Chondrocyte (in vitro differentiated cells): Measurements from ENCODE around the gene SHC3. TPM values are rescaled to one million over a fixed set of nuclear protein-coding genes. Genes with fewer than 3 reads are reported as not detected.

Experiments used
- DNase-seq: peaks from one replicate; pipeline ENCODE4 v3.0.0; 2021; ENCODE audit warnings: mixed read lengths, low spot score
- H3K27ac Mint-ChIP-seq: one replicate; pipeline ENCODE4 v1.8.0; 2021; ENCODE audit warnings: mild to moderate bottlenecking, moderate library complexity, mixed read lengths; ENCODE audit not compliant: unreplicated experiment
- H3K27me3 Mint-ChIP-seq: 2 replicates; pipeline ENCODE4 v1.8.0; 2021; ENCODE audit warnings: low read depth, mixed read lengths
- H3K36me3 Mint-ChIP-seq: 2 replicates; pipeline ENCODE4 v1.8.0; 2021; ENCODE audit warnings: low read depth, mixed read lengths
- H3K4me1 Mint-ChIP-seq: 2 replicates; pipeline ENCODE4 v1.8.0; 2021; ENCODE audit warnings: low read depth, mild to moderate bottlenecking, mixed read lengths
- H3K4me3 Mint-ChIP-seq: one replicate; pipeline ENCODE4 v1.8.0; 2021; ENCODE audit warnings: mild to moderate bottlenecking, moderate library complexity, mixed read lengths; ENCODE audit not compliant: unreplicated experiment
- H3K9me3 Mint-ChIP-seq: 2 replicates; pipeline ENCODE4 v1.8.0; 2021; ENCODE audit warnings: low read depth, mixed read lengths
- total RNA-seq: library from RNA; stranded (reverse); gene quantifications from 3 replicates; pipeline ENCODE4 v1.2.1, GENCODE V29; 2021
- TF ChIP-seq, protein P1 (sequence below): fragments of 200-600 bp; sonication (generic); IDR thresholded peaks from 2 replicates; pipeline ENCODE4 v1.5.0; 2021; ENCODE audit warnings: antibody characterized with exemption, mild to moderate bottlenecking, moderate library complexity

SHC3 gene
- total RNA-seq, 1 donor from 2014 or later = 0.30 TPM

DNA sequence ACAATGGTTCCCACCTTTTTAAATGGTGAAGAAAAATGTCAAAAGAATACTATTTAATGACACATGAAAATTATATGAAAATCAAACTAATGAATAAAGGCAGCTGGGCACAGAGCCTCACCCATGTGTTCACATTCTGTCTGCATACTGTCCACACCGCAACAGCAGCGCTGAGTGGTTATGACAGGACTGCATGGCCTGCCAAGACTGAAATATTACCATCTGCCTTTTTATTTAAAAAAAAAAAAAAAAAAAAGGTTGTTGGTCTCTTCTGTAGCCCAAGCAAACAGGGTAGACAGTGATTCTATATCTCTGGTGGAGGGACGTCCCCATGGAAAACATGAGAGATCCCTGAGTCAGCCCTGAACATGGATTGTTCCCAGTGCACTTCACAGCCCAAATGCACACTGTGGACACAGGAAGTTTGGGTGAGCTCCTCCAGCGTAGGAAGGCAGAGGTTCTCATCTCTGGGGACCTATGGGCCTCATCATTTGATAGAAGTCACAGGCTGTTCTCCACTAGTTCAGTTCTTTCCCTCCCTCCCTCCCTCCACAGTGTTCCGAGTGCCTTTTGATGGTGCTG lies 44.9 kb upstream of the SHC3 start:
- Mint-ChIP-seq H3K9me3 (no peaks in the 10 kb centered on the region), H3K27ac (no peak overlapping the region), H3K36me3 (no peaks in the 10 kb centered on the region), H3K27me3 (peaks cover 6% of the 10 kb centered on the region), H3K4me3 (no peak overlapping the region), H3K4me1 (peaks cover 4% of the 10 kb centered on the region)
- TF ChIP-seq, protein P1, sequence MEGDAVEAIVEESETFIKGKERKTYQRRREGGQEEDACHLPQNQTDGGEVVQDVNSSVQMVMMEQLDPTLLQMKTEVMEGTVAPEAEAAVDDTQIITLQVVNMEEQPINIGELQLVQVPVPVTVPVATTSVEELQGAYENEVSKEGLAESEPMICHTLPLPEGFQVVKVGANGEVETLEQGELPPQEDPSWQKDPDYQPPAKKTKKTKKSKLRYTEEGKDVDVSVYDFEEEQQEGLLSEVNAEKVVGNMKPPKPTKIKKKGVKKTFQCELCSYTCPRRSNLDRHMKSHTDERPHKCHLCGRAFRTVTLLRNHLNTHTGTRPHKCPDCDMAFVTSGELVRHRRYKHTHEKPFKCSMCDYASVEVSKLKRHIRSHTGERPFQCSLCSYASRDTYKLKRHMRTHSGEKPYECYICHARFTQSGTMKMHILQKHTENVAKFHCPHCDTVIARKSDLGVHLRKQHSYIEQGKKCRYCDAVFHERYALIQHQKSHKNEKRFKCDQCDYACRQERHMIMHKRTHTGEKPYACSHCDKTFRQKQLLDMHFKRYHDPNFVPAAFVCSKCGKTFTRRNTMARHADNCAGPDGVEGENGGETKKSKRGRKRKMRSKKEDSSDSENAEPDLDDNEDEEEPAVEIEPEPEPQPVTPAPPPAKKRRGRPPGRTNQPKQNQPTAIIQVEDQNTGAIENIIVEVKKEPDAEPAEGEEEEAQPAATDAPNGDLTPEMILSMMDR = no peak
- DNase-seq = no peak

DNA sequence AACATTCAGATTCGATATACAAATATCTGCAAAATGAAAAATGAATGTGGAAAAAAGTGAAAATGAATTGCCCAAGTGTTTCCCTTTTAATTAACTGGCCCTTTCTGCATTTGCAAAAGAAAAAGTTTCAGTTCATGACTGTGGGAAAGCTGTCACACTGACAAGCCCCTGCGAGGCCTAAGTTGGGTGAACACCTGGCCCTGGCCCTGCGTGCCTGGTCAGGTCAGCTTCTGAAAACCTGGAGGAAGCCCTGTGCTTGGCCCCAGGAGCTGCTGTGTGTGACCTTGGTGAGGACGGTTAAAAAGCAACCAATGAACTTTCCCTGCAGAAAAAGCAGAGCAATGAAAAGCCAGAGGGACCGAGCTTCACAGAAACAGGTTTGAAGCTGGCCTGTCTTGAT lies 41.0 kb upstream of the SHC3 start:
- Mint-ChIP-seq H3K4me1 (no peaks in the 10 kb centered on the region), H3K4me3 (no peak overlapping the region), H3K27ac (no peak overlapping the region), H3K36me3 (peaks cover 1% of the 10 kb centered on the region), H3K9me3 (no peaks in the 10 kb centered on the region), H3K27me3 (no peaks in the 10 kb centered on the region)
- TF ChIP-seq, protein P1 = no peak
- no peak for DNase-seq

DNA sequence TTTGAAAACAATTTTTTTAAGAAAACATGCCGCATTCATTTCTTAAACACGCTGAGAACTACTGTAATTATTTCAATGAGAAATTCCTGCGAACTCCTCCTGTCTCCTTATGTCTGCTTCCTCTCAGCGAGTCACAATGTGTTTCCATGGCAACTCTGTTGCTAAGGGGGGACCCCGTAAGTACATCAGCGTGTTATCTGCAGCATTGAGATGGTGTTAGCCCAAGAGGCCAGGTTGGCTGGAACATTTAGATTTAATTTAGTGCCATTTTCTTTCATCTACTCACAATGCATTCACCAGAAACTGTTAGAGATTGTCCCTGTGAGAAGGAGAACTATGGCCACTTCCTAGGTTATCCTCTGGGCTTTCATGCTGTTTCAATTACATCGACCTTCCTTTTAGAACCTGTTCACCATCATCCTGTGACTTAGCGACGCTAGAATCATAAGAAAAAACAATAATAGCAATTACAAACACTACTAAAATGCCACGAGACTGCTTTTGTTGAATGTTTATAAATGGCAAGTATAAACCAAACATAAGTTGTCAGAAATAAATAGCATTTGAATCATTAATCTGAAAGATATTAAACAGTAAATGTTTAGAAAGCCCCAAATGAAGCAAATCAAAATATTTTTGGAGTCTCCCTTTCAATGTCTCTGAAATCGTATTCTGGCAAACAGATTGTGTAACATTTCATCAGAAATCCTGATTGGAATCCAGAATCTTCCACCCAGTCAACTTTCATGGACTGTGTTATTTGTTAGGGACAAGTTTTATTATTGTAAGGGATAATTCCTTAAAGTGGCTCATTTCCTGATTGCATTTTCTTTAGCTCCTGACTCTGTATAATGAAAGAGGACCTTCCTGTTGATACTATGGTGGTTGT lies 39.7 kb upstream of the SHC3 start:
- Mint-ChIP-seq H3K4me1 (peaks cover 5% of the 10 kb centered on the region), H3K9me3 (peaks cover under 1% of the 10 kb centered on the region), H3K36me3 (peaks cover 1% of the 10 kb centered on the region), H3K27me3 (no peaks in the 10 kb centered on the region), H3K27ac (no peak overlapping the region), H3K4me3 (no peak overlapping the region)
- TF ChIP-seq, protein P1 = no peak
- no peak for DNase-seq

DNA sequence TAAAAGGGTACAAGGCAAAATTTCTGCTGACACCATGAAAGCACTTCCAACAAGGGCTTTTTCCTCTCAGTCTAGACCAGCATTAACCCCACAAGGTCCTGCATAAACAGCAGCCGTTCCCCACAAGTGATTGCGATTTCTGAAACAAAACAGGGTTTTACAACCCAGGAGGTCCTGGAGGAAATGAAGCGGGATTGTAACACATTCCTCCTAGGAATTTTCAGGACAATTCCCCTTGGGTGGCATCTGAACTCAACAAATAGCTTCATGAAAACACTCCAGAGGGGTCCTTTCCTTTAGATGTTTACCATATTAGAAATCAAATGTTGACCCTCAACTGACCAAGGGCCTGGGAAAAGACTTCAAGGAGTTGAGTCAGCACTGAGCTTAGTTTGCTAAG lies 36.7 kb upstream of the SHC3 start:
- Mint-ChIP-seq H3K4me3 (no peak overlapping the region), H3K9me3 (peaks cover 6% of the 10 kb centered on the region), H3K27ac (no peak overlapping the region), H3K4me1 (peaks cover 9% of the 10 kb centered on the region), H3K27me3 (no peaks in the 10 kb centered on the region), H3K36me3 (peaks cover 1% of the 10 kb centered on the region)
- DNase-seq = no peak
- TF ChIP-seq, protein P1 = no peak

DNA sequence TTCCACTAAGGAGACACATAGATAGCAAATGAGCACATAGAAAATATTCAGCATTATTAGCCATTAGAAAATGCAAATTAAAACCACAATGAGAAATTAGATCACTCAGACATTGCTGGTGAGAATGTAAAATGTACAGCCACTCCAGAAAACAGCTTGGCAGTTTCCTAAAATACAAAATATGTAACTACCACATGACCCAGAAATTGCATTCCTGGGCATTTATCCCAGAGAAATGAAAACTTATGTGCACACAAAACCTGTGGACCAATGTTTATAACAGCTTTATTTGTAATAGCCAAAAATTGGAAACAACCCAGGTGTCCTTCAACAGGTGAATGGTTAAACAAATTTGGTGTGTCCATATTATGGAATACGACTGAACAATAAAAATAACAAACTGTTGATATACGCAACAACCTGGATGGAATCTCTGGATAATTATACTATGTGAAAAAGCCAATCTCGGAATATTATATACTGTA lies 34.8 kb upstream of the SHC3 start:
- Mint-ChIP-seq H3K27me3 (no peaks in the 10 kb centered on the region), H3K9me3 (peaks cover 6% of the 10 kb centered on the region), H3K36me3 (peaks cover 1% of the 10 kb centered on the region), H3K27ac (peak overlapping the region; percentile 19), H3K4me1 (peaks cover 9% of the 10 kb centered on the region), H3K4me3 (no peak overlapping the region)
- TF ChIP-seq, protein P1 = no peak
- no peak for DNase-seq
